GM12878 (cell line): ENCODE measurements around the gene CDH4. TPM values are rescaled to one million over a fixed set of nuclear protein-coding genes. Genes with fewer than 3 reads are reported as not detected.

Experiments used
- ATAC-seq: fragments of 200-7000 bp; cut with Tn5 transposase; 3 replicates; pipeline ENCODE4 v1.9.1; 2020; ENCODE audit warnings: mild to moderate bottlenecking, moderate library complexity
- BruUV-seq: library from RNA; stranded (reverse); fragments of 400-500 nt; replicated peaks from 2 replicates; lab custom pipeline; 2021; lab: Mats Ljungman, UMichigan
- CTCF ChIA-PET: fragments of 300-600 bp; sonication (Branson Sonifier 250); formaldehyde crosslinking; extraction: SDS; loops from one replicate; lab custom pipeline; 2021; ENCODE audit warnings: inconsistent platforms; lab: Yijun Ruan, JAX
- POLR2A ChIA-PET: fragments of 350-600 bp; formaldehyde crosslinking; extraction: SDS; loops from one replicate; lab custom pipeline; 2021; ENCODE audit warnings: inconsistent platforms; lab: Charles Lee
- RAD21 ChIA-PET: fragments of 300-600 bp; sonication (Branson Sonifier 250); formaldehyde crosslinking; loops from one replicate; lab custom pipeline; 2023; ENCODE audit warnings: antibody characterized with exemption; ENCODE audit not compliant: unreplicated experiment; lab: Charles Lee
- SMC1A ChIA-PET: fragments of 300-600 bp; sonication (Branson Sonifier 250); formaldehyde crosslinking; loops from one replicate; lab custom pipeline; 2023; ENCODE audit not compliant: unreplicated experiment, uncharacterized antibody; lab: Charles Lee
- DNase-seq: peaks from one replicate; pipeline ENCODE4 v3.0.0-alpha.2; 2011; ENCODE audit warnings: low read depth, low spot score
- FAIRE-seq: peaks from 3 replicates; lab custom pipeline; 2011; peaks lifted over from hg19 to GRCh38; lab: Jason Lieb, UNC
- H2AFZ ChIP-seq: 2 replicates; pipeline ENCODE4 v1.6.0; 2011; ENCODE audit warnings: low read depth, low read length, control low read depth; ENCODE audit not compliant: control insufficient read depth
- H3K27ac ChIP-seq: 2 replicates; pipeline ENCODE4 v1.5.1; 2011; ENCODE audit warnings: control low read depth; ENCODE audit not compliant: control insufficient read depth, insufficient read depth
- H3K27me3 ChIP-seq, 2 experiments: replicated peaks in 1 of 2; 2 replicates each; pipeline versions ENCODE4 v1.6.0 to v1.6.1; 2011; ENCODE audit warnings: low read length in 1 of 2; ENCODE audit not compliant: control insufficient read depth in 2 of 2, insufficient read depth in 2 of 2
- H3K36me3 ChIP-seq, 2 experiments: 2 replicates each; pipeline ENCODE4 v1.5.1; 2011; ENCODE audit warnings: low read length in 1 of 2; ENCODE audit not compliant: control insufficient read depth in 2 of 2, insufficient read depth in 2 of 2
- H3K4me1 ChIP-seq: 2 replicates; pipeline ENCODE4 v1.6.1; 2011; ENCODE audit warnings: mild to moderate bottlenecking, low read length, moderate library complexity, mixed read lengths; ENCODE audit not compliant: control insufficient read depth, insufficient read depth
- H3K4me2 ChIP-seq: 2 replicates; pipeline ENCODE4 v1.6.0; 2011; ENCODE audit warnings: control low read depth; ENCODE audit not compliant: control insufficient read depth, insufficient read depth
- H3K4me3 ChIP-seq: fragments of 200-600 bp; sonication (generic); 2 replicates; pipeline ENCODE4 v1.5.1; 2016
- H3K79me2 ChIP-seq: 2 replicates; pipeline ENCODE4 v1.6.0; 2011; ENCODE audit warnings: low read length; ENCODE audit not compliant: control insufficient read depth, insufficient read depth
- H3K9ac ChIP-seq: 2 replicates; pipeline ENCODE4 v1.8.0; 2011; ENCODE audit warnings: low read length, control low read depth, mixed read lengths; ENCODE audit not compliant: control insufficient read depth, insufficient read depth
- H3K9me3 ChIP-seq: replicated peaks from 3 replicates; pipeline ENCODE4 v1.5.1; 2011; ENCODE audit warnings: mild to moderate bottlenecking, low read length; ENCODE audit not compliant: control insufficient read depth, insufficient read depth
- H4K20me1 ChIP-seq: 2 replicates; pipeline ENCODE4 v1.6.0; 2011; ENCODE audit not compliant: control insufficient read depth, insufficient read depth
- CREM ChIP-seq: IDR thresholded peaks from 2 replicates; pipeline ENCODE4 v1.6.1; 2014; ENCODE audit warnings: antibody characterized with exemption, low read depth
- ETV6 ChIP-seq, 2 experiments: fragments of 450-650 bp in 1 of 2; IDR thresholded peaks in 1 of 2; conservative IDR thresholded peaks in 1 of 2; 2 replicates each; pipeline ENCODE4 v1.6.1; 2014; ENCODE audit warnings: antibody characterized with exemption in 1 of 2, borderline replicate concordance in 1 of 2, low read depth in 1 of 2, mild to moderate bottlenecking in 1 of 2, moderate library complexity in 1 of 2
- RB1 ChIP-seq: fragments of 450-650 bp; formaldehyde crosslinking; IDR thresholded peaks from 2 replicates; pipeline ENCODE4 v1.6.1; 2017; ENCODE audit warnings: mild to moderate bottlenecking, borderline replicate concordance
- SMARCA5 ChIP-seq: fragments of 450-650 bp; IDR thresholded peaks from 2 replicates; pipeline ENCODE4 v1.6.1; 2017; ENCODE audit warnings: mild to moderate bottlenecking
- TCF7 ChIP-seq: IDR thresholded peaks from 2 replicates; pipeline ENCODE4 v1.6.1; 2014; ENCODE audit warnings: antibody characterized with exemption, borderline replicate concordance
- ZNF384 ChIP-seq: IDR thresholded peaks from 2 replicates; pipeline ENCODE4 v1.6.1; 2012; ENCODE audit warnings: low read depth, mild to moderate bottlenecking, low read length, improper control_type of control experiment, borderline replicate concordance
- ZNF592 ChIP-seq: fragments of 450-650 bp; IDR thresholded peaks from 2 replicates; pipeline ENCODE4 v1.6.1; 2017; ENCODE audit warnings: mild to moderate bottlenecking, moderate library complexity
- ZNF622 ChIP-seq: fragments of 450-650 bp; IDR thresholded peaks from 2 replicates; pipeline ENCODE4 v1.6.1; 2017; ENCODE audit warnings: mild to moderate bottlenecking, inconsistent platforms
- WGBS: methylation state at CpG from one replicate; pipeline ENCODE4 v1.1.6; 2016; ENCODE audit warnings: low lambda C conversion rate; ENCODE audit not compliant: insufficient replicate concordance, insufficient coverage; ENCODE audit errors: missing lambda C conversion rate; 5-methylcytosine and 5-hydroxymethylcytosine counted together
- in situ Hi-C: fragments of 300-500 bp; cut with MboI; formaldehyde crosslinking; loops from 9 replicates; pipeline ENCODE4 v1.14.3; 2018; ENCODE audit warnings: mixed read lengths
- intact Hi-C: fragments of 100-400 bp; cut with micrococcal nuclease; formaldehyde crosslinking; loops from one replicate; pipeline ENCODE4 v1.14.2; 2022; ENCODE audit not compliant: unreplicated experiment
- polyA plus RNA-seq, 11 experiments: library from polyadenylated mRNA; depleted of rRNA in 4 of 11; unstranded in 6 of 11; stranded (reverse) in 5 of 11; fragments of >200 nt; fragmentation: Nextera tagmentation in 4 of 11; fragmentation: Illumina TruSeq in 1 of 11; extraction: Ambion mirVana in 4 of 11; extraction: Trizol in 1 of 11; gene quantifications; 1 replicate in 1 of 11; 2 replicates in 10 of 11; pipeline versions ENCODE4 v1.2.1 to v1.2.3, GENCODE V29; 2011 to 2016; ENCODE audit warnings: inconsistent platforms in 2 of 11, missing spikeins in 2 of 11, low read depth in 1 of 11
- total RNA-seq, 4 experiments: library from RNA; depleted of rRNA in 3 of 4; stranded (reverse); fragments of >200 nt in 3 of 4; fragmentation: Illumina TruSeq in 1 of 4; extraction: Trizol in 1 of 4; gene quantifications; 2 replicates each; pipeline versions ENCODE4 v1.2.1 to v1.2.3, GENCODE V29; 2013 to 2021

Gene CDH4
- total and polyA plus RNA-seq, 10 of the 15 experiments (the other 5 are each of a cell fraction or from before 2014, with no cell fraction given), result not detected

- no peak for ATAC-seq
- CTCF ChIA-PET, result no interaction called here
- in situ Hi-C loops, result no loop called here
Measured at GRCh38 chr20:61659994-61660346, 407.9 kb downstream of the CDH4 start.

More at GRCh38 chr20:61659994-61660346, 407.9 kb downstream of the CDH4 start:
- H3K79me2 ChIP-seq, result no peaks in the 10 kb centered on the region
- no peak overlapping the region for H2AFZ ChIP-seq
- H3K9ac ChIP-seq, result no peak overlapping the region
- 34% methylated on average over 15 of the region's 15 CpGs for WGBS
- ChIA-PET RAD21 (no interaction called here), SMC1A (no interaction called here), POLR2A (no interaction called here)
- no peak overlapping the region for H3K4me2 ChIP-seq
- intact Hi-C loops, result no loop called here
- no peaks in the 10 kb centered on the region for H3K4me1 ChIP-seq
- no peak overlapping the region for H3K27ac ChIP-seq
- H3K9me3 ChIP-seq, result no peaks in the 10 kb centered on the region
- H3K4me3 ChIP-seq, result no peak overlapping the region
- FAIRE-seq, result no peak
- H4K20me1 ChIP-seq, result no peaks in the 10 kb centered on the region
- no peak for TF ChIP-seq ZNF592
- no peak for TF ChIP-seq RB1
- TF ChIP-seq SMARCA5, result no peak
- no peak for TF ChIP-seq CREM
- TF ChIP-seq ZNF622, result no peak
- no peak for TF ChIP-seq TCF7
- TF ChIP-seq ETV6 (conservative IDR thresholded peaks at IDR 0.05 in 1 of 2, IDR thresholded peaks at IDR 0.05 in 1 of 2; ENCODE audit: borderline replicate concordance in 1 of 2, low read depth in 1 of 2), result no peak
- no peak for TF ChIP-seq ZNF384
- no TSS peak for BruUV-seq
- H3K36me3 ChIP-seq, result no peaks in the 10 kb centered on the region
- no peak for DNase-seq
- H3K27me3 ChIP-seq, result no peaks in the 10 kb centered on the region
